HUDEP-2 (cell line): ENCODE measurements around the gene SYPL1.

Experiments
- DNase-seq, 76 experiments: peaks; one replicate each; lab custom pipeline; 2025; ENCODE audit not compliant: unreplicated experiment in 76 of 76; lab: John Stamatoyannopoulos, UW

The SYPL1 gene

DNA sequence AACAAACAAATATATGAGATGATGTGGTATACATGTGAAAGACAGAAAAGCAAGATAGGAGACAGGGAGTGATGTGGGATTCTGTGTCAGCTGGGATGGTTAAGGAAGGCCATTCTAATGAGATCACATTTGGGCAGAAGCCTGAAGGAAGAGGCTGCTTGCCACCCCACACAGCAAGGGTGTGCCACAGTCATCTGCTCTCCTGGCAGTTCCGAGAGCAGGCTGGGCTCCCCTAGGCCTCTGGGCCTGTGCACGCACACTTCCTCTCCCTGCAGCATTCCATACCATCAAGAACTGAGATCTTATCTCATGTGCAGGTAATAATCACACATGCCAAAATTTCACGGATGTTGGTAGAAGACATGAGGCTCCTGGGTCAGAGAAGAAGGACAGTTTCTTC lies 43.1 kb downstream of the SYPL1 start:
- no peak for DNase-seq

DNA sequence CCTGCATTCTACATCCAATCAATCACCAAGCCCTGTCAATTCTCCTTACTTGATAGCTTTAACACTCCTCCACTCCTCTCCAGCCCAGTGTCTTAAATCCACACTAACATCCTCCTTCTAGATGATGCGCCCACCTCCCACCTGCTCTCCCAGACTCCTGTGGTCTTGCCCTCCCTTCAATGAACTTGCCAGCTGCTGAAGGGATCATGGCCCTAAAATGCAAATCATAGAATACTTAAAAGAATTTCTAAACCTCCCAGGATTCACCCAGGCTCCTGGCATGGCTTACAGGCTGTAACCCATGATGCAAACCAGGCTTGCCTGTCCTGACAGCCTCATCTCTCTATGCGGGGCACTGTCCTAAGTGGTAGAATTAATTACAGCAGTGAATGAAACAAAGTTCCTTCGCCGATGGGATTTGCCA lies 43.6 kb downstream of the SYPL1 start:
- no peak for DNase-seq

GRCh38 chr7:106067678-106068077 lies 44.4 kb downstream of the SYPL1 start:
- DNase-seq = no peak

GRCh38 chr7:106065575-106066500 lies 46.3 kb downstream of the SYPL1 start:
- no peak for DNase-seq

- DNase-seq = peak in 1 of 76 experiments; percentile 11
Measured at GRCh38 chr7:106064771-106065574, 47.1 kb downstream of the SYPL1 start.

GRCh38 chr7:106064316-106064715 lies 47.8 kb downstream of the SYPL1 start:
- DNase-seq = no peak

- DNase-seq = no peak
Measured at GRCh38 chr7:106063692-106064091, 48.4 kb downstream of the SYPL1 start.

- no peak for DNase-seq
Measured at GRCh38 chr7:106063024-106063423, 49.1 kb downstream of the SYPL1 start.

GRCh38 chr7:106062521-106062931 lies 49.6 kb downstream of the SYPL1 start:
- no peak for DNase-seq

GRCh38 chr7:106062006-106062405 lies 50.1 kb downstream of the SYPL1 start:
- no peak for DNase-seq

DNA sequence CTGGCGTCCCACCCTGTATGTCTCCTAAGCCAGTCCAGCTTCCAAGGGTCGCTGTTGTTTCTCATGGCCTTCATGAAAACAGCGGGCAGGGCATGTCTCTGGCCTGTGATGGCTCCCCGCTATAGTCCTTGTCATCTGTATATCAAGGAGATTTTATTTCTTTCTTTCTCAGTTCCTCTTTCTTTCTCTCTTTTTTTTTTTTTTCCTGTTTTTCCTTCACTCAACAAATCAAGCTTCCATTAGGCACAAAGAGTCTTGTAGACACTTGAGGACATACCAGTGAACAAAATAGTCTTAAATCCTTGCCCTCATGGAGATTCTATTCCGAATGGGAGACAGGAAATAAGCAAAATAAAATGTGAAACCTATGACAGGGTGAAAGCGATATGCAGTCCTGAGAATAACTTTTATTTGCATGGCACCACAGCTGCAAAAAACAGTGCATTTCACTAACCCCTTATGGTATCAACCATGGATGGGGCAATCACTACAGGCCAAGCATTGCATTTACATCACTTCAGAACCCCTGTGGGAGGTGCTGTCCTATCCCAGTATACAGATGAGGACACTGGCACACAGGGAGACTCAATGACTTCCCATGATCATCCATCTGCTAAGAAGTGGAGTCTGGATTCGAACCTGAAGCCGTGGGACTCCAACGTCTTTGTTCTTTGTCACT lies 50.7 kb downstream of the SYPL1 start:
- DNase-seq = no peak

- DNase-seq = no peak
Measured at GRCh38 chr7:106060394-106060920, 51.7 kb downstream of the SYPL1 start.

DNA sequence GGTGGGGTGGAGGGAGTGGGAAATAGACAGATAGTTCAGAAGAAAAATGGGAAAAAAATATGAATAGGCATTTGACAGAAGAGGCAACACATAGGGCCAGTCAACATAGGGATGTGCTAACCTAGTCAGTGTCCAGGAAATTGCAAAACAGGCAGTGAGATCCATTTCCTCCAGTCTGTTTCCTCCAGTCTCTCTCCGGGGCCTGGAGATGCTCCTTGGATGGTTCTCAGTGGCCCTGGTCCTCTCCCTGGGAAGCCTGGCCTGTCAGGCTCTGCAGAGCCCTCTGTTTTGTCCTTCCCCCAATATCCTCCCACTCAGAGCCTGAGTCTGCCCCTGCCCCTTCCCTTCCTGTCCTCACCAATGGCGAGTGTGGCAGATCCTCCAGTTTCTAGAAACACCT lies 52.6 kb downstream of the SYPL1 start:
- no peak for DNase-seq

DNA sequence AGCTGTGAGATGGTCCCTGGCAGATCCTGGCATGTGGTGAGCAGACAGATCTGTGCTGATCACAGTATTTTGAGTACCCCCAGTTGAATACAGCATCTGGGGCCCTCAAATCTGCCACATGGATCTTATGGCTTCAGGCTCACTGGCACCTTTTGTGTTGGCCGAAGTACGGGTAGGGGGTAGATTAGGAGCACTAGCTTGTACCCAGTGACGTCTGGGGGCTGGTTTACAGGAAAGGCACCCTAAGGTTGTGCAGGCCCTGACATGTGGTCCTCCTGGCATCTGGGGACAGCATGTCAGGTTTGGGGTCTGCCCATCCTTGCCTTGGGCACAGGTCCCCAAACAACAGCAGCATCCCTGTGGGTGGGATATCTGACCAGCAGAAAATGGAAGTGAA lies 53.2 kb downstream of the SYPL1 start:
- DNase-seq = no peak

DNA sequence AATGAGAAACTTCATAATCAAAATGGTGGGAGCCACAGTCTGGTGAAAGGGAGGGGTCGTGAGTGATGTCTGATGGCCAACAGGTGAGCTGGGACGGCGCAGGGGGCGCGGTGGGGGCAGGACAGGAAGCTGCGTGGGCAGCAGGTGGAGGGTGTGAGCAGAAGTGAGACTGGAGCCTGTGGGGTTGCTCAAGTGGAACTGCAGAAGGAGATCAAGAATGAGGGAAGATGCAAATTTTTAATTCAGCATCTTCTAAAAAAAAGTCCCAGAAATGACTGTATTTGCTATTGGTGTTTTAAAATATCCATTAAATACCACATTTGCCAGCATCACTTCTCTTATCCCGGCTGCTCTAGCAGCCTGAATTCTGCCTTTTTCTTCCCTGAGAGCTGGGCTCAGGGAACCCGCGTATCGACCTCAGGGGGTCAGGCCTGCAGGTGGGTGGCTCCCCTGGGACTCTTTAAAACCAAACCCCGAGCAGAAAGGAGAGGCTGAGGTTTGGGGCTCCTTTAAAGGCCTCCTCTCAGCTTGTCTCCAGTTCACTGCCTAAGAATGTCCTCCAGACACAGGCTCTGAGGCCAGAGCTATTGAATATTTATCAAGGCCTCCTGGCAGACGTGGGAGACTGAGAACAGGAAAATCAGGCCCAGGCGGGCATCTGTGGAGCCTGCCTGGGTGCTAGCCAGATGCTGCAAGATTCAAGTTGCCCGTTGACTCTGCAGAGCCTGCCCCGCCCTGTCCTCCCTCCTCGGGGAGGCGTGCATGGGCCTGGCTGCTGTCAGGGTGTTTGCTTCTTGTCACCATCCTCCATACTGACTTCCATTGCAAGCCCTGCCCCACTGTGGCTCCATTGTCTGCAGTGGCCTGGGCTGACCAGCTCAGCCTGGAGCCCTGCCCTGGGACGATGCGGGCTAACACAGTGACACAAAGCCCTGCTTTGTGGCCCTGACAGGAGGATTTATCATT lies 53.9 kb downstream of the SYPL1 start:
- peak in 17 of 76 experiments; percentile 2 to 50 (median 13) for DNase-seq

GRCh38 chr7:106057204-106057961 lies 54.7 kb downstream of the SYPL1 start:
- DNase-seq = no peak

DNA sequence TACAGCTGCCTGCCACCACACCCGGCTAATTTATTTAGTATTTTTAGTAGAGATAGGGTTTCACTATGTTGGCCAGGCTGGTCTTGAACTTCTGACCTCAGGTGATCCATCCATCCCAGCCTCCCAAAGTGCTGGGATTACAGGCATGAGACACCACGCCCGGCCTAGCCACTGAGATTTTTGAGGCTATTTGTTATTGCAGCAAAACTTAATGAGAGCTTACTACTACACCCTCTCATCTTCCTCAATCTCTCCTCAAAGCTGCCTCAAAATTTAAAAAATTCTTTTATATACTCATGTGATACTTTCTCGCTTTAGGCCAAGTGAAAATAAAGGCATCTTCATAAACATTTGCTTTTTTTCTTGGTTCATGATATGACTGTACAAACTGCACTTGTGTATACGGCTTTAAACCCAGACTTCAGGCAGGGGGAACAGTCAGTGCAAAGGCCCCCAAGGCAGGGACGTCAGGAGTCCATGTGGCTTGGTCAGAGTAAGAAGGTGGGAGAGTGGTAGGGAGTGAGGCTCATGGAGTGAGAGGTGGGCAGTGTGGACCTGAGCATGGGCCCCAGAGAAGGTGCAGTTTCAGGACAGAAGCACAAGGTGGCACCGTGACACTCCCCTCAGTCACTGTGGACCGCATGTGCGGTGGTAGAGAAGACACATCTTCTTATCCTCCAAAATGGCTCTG lies 55.5 kb downstream of the SYPL1 start:
- DNase-seq = peak in 43 of 76 experiments; percentile 1 to 63 (median 21)

DNA sequence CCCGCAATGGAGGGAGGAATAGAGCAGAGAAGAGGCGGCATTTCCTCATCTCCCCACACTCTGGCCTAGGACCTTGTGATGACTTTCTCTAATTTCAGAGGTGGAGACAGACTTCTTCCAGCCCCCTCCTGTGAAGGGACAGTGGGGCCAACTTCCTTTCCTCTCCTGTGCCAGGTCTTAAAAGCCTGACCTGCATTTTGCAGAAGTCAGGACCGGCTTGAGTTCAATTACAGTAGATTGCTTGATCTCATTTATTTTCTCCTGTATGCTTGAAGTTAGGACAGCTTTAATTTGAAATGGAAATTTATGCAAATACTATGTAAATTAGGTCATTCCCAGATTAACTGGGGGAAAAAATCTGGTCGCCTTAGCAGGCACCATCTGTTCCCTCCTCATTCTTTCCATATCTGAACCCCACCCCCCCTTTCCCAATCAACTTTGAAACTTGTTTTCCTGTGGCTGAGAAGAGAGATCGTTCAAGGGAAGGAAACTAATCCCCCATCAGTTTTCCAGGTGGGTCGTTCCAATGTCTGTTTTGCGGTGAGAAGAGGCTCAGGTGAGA lies 57.1 kb downstream of the SYPL1 start:
- DNase-seq = no peak
